Thyroid gland (tissue), 4 donors: ENCODE data around the gene DENND10.

Source experiments
- CTCF ChIP-seq, 6 experiments: fragments of 200-600 bp in 3 of 6; fragments of 450-650 bp in 3 of 6; sonication (generic) in 3 of 6; IDR thresholded peaks; one replicate each; pipeline ENCODE4 v1.5.1; 2016 to 2019; ENCODE audit warnings: antibody characterized with exemption in 6 of 6, mild to moderate bottlenecking in 2 of 6, inconsistent platforms in 1 of 6, moderate library complexity in 1 of 6
- POLR2A ChIP-seq, 2 donors: fragments of 450-650 bp; IDR thresholded peaks; one replicate each; pipeline ENCODE4 v1.6.1; 2017; ENCODE audit warnings: antibody characterized with exemption in 2 of 2, mild to moderate bottlenecking in 2 of 2, moderate library complexity in 1 of 2

GRCh38 chr10:119087271-119087882 lies 16.5 kb upstream of the DENND10 start:
- TF ChIP-seq CTCF (IDR thresholded peaks at IDR 0.05) (no peak), POLR2A (IDR thresholded peaks at IDR 0.05) (no peak)
